GM18858 (cell line): Measurements from ENCODE around the gene ANK3.

ENCODE experiments used
- ATAC-seq: cut with Tn5 transposase; IDR thresholded peaks from one replicate; pipeline ENCODE4 v1.9.1; 2021; ENCODE audit not compliant: unreplicated experiment

ANK3 gene

DNA sequence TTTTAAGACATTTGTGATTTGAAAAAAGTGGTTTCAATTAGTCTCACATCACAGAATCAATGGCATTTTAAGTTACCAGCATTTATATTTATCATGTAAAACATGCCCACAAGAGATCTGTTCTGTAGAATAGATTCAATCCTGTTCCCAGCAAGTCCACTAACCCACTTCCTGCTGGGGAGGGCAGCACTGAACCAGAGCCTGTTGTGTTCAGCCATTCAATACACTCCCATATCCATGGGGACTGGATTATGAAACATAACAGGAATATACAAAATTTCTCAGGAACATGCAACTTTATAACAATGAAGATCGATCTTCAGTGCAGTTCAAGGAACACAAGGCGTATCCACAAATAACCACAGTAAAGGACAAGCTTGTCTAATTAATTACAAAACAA lies 24.4 kb upstream of the ANK3 start:
- no peak for ATAC-seq

DNA sequence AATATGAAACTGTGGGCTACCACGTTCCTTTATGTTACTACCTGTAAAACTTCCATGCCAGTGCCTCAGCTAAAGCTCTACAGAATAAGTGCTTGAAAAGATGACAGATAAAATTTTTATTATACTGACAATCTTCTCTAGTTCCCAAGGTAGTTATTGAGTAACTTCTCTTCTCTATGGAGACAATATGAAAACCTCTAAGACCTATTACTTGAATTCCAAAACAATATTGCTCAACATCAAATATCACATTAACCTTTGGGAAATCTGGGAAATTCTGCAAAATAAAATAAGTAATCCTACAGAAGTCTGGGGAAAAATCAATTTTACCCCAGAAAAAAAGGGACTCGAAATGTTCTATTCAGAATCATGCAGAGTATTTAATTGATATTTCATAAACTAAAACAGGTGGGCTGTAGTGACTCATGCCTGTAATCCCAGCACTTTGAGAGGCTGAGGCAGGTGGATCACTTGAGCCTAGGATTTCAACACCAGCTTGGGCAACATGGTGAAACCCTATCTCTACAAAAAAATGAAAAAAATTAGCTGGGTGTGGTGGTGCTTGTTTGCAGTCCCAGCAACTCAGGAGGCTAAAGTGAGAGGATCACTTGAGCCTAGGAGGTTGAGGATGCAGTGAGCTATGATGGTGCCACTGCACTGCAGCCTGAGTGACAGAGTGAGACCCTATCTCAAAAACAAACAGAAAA lies 23.8 kb upstream of the ANK3 start:
- ATAC-seq = no peak

DNA sequence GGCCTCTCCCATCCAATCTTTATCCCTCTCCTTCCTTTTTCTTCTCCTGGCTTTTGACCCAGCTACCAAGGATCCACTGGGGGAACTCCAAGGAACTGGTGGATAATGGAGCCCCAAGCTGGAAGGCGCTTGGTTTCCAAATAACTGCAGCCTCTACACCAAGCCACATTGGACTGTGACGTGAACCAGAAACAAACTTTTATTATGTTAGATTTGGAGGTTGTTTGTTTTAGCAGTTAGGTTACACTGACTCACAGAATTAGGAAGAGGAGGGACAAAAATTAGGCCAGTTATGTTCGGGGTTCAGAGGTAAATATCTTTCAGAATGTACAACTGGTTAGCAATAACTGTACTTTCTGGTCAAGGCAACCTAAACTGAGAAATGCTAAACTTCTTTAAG lies 21.3 kb upstream of the ANK3 start:
- ATAC-seq = no peak

GRCh38 chr10:60409202-60409601 lies 19.5 kb upstream of the ANK3 start:
- no peak for ATAC-seq

DNA sequence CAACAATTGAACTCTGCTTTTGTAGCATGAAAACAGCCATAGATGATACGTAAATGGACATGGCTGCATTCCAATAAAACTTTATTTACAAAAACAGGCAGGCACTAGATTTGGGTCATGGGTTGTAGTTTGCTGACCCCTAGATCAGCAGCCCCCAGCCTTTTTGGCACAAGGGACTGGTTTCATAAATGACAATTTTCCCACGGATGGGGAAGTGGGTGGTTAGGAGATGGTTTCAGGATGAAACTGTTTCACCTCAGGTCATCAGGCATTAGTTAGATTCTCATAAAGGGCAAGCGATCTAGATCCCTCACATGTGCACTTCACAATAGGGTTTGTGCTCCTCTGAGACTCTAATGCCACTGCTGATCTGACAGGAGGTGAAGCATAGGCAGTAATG lies 16.5 kb upstream of the ANK3 start:
- ATAC-seq = no peak

DNA sequence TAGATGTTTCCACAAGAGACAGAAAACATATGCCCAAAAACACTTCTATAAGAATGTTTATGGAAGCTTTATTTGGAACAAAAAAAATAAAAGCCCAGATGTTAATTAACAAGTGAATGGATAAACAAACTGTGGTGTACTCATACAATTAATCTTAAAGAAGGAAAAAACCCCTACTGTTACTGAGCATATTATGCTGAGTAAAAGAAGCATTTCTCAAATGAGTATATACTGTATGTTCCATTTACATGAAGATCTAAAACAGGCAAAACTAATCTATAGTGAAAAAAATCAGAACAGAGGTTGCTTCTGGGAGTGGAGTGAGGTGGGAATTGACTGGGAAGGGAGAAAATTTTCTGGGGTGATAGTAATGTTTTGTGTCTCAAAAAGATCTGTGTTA lies 15.5 kb upstream of the ANK3 start:
- ATAC-seq = no peak

DNA sequence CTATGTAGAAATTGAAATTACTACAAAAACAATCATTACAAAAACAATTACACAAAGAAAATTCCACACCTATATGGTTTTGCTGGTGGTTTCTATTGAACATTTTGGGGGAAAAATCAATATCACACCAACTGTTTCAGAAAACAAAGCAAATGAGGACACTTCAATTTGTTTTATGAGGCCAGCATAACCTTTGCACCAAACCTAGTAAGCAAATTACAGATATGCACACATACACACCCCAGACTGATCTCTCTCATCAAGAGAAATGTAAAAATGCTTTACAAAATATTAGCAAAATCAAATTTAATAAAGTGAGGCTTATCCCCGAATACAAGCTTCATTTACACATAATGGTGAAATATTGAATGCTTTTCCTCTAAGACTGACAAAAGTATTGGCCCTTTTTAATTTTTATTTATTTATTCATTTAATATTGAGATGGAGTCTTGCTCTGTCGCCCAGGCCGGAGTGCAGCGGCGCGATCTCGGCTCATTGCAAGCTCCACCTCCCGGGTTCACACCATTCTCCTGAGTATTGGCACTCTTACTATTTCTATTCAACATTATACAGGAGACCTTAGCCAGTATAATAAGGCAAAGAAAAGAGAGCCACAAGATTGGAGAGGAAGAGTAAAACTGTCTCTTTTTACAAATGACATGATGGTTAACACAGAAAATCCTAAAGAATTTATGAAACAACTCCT lies 13.6 kb upstream of the ANK3 start:
- ATAC-seq = no peak

DNA sequence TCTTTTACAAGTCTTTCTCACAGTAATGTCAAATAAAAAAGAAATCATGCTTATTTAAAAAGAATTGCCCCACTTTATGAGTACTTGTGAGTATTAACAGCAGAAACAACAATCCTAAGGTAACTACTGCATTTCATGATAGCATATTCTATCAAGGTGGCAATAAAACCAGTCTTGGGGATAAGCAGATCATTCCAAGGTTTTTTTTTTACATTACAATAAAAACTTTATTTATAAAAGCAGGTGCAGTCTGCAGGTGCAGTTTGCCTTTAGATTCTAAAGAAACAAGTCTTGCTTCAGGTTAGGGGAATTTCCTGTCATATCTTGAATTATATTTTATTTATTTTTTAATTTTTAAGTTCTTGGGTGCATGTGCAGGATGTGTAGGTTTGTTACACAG lies 10.7 kb upstream of the ANK3 start:
- ATAC-seq = no peak

DNA sequence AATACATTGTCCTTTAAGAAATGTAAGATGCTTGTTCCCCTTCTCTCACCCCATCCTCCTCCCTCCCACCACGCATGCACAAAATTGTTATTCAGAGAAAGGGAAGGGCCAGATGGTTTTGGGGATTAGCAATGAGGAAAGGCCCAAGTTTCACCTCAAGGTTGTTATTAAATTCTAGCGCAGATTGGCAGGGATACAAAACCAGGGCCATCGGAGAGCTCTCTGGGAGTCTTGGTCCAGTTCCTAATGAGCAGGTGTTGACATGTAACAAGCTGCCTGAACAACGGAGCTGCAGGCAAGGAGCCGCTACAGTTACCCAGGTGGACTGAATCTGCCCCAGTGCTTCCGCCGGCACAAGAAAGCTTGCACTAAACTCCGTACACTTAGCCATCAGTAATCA lies 9.7 kb upstream of the ANK3 start:
- no peak for ATAC-seq

DNA sequence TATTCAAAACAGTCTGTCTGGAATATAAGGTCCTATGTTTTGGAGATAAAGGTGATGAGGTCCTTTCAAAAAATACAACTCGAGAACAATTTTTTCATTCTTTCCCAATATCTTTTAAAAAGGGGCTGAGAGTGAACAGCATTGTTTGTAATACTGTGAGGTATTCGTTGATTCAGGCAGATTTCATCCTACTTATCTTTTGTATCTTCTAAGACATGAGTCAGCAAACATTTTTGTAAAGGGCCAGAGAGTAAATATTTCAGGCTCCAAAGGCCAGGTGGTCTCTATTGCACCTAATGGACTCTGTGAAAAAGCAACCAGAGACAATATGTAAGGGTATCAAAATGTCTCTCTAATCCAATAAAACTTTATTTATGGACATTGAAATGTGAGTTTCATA lies 8.1 kb upstream of the ANK3 start:
- no peak for ATAC-seq

- no peak for ATAC-seq
Observed at GRCh38 chr10:60396766-60397165, 7.1 kb upstream of the ANK3 start.

- ATAC-seq = no peak
Observed at GRCh38 chr10:60395711-60396110, 6.0 kb upstream of the ANK3 start.

DNA sequence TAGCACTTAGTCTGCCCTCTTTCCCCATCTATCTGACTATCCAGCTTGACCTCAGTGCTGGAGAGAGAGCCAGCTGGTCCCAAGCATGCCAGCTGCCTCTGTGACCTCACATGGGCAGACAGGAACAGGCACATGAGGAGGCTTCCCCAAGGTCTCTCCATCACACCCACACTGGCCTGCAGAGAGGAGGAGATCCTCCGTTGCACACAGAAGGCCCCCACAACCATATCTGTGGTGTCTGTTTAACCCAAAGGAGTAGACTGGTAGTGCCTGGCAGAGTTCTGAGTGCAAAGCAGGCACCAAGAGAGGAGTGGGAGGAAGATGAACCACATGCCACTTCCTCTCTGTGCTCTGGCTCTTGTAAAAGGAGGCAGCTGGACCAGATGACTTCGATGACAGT lies 4.8 kb upstream of the ANK3 start:
- no peak for ATAC-seq

GRCh38 chr10:60390224-60390626 lies 550 bp upstream of the ANK3 start:
- ATAC-seq = no peak

- no peak for ATAC-seq
Observed at GRCh38 chr10:60388709-60389301, 870 bp downstream of the ANK3 start.

- ATAC-seq = no peak
Observed at GRCh38 chr10:60388116-60388625, 1.5 kb downstream of the ANK3 start.

- ATAC-seq = no peak
Observed at GRCh38 chr10:60387531-60387930, 2.1 kb downstream of the ANK3 start.

- no peak for ATAC-seq
Observed at GRCh38 chr10:60385399-60385738, 4.3 kb downstream of the ANK3 start.

- no peak for ATAC-seq
Observed at GRCh38 chr10:60384708-60385398, 4.8 kb downstream of the ANK3 start.

DNA sequence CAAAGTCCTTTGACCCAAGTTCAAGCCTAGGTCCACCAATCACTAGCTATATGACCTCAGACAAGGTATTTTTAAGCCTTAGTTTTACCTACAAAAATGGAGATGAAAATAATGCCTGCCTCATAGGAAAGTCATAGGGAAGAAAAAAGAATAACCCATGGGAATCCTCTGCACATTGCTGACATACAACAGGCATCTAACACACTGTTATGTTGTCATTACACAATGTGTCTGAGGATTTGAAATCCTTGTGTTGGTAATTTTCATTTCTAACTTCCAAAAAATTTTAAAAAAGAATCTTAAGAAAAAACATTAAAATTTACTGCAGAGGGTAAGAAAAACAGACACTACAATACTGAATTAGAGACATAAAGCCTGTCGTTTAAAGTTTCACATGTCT lies 5.7 kb downstream of the ANK3 start:
- ATAC-seq = no peak

- ATAC-seq = no peak
Observed at GRCh38 chr10:60382946-60383681, 6.6 kb downstream of the ANK3 start.
